MM.1S (cell line): ENCODE measurements around the gene RBM45.

Experiments
- EZH2 ChIP-seq: fragments of 300-600 bp; sonication (generic); optimal IDR thresholded peaks from 2 replicates; pipeline ENCODE3; 2017; ENCODE audit warnings: low read depth, mild to moderate bottlenecking, antibody characterized with exemption, low read length, mixed read lengths
- TF ChIP-seq, protein P1 (sequence below): fragments of 300-600 bp; sonication (generic); IDR thresholded peaks from 2 replicates; pipeline ENCODE4 v1.5.1; 2016; ENCODE audit warnings: antibody characterized with exemption, low read length, mixed read lengths

GRCh38 chr2:178115271-178115670 is 3.0 kb downstream of the RBM45 start:
- TF ChIP-seq, protein P1, sequence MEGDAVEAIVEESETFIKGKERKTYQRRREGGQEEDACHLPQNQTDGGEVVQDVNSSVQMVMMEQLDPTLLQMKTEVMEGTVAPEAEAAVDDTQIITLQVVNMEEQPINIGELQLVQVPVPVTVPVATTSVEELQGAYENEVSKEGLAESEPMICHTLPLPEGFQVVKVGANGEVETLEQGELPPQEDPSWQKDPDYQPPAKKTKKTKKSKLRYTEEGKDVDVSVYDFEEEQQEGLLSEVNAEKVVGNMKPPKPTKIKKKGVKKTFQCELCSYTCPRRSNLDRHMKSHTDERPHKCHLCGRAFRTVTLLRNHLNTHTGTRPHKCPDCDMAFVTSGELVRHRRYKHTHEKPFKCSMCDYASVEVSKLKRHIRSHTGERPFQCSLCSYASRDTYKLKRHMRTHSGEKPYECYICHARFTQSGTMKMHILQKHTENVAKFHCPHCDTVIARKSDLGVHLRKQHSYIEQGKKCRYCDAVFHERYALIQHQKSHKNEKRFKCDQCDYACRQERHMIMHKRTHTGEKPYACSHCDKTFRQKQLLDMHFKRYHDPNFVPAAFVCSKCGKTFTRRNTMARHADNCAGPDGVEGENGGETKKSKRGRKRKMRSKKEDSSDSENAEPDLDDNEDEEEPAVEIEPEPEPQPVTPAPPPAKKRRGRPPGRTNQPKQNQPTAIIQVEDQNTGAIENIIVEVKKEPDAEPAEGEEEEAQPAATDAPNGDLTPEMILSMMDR = no peak
- no peak for TF ChIP-seq EZH2
